Type B pancreatic cell (in vitro differentiated cells): ENCODE results near the gene FCHO2. TPM values are rescaled to one million over a fixed set of nuclear protein-coding genes. Genes with fewer than 3 reads are reported as not detected.
"Not testable (repeated sequence)": the region's sequence is repeated elsewhere in the genome, so short reads cannot be mapped to it uniquely, and the experiment has no call there.

Experiments
- DNase-seq: peaks from one replicate; pipeline ENCODE4 v3.0.0; 2021; ENCODE audit warnings: mixed read lengths; ENCODE audit not compliant: unreplicated experiment; ENCODE audit errors: extremely low spot score
- H3K27ac Mint-ChIP-seq: 2 replicates; pipeline ENCODE4 v1.8.0; 2021; ENCODE audit warnings: mild to moderate bottlenecking, mixed read lengths
- H3K27me3 Mint-ChIP-seq: 2 replicates; pipeline ENCODE4 v1.8.0; 2021; ENCODE audit warnings: mixed read lengths
- H3K36me3 Mint-ChIP-seq: 2 replicates; pipeline ENCODE4 v1.8.0; 2021; ENCODE audit warnings: mixed read lengths
- H3K4me1 Mint-ChIP-seq: one replicate; pipeline ENCODE4 v1.8.0; 2021; ENCODE audit warnings: mixed read lengths; ENCODE audit not compliant: unreplicated experiment
- H3K4me3 Mint-ChIP-seq: 2 replicates; pipeline ENCODE4 v1.8.0; 2021; ENCODE audit warnings: mild to moderate bottlenecking, mixed read lengths
- H3K9me3 Mint-ChIP-seq: 2 replicates; pipeline ENCODE4 v1.8.0; 2021; ENCODE audit warnings: mixed read lengths
- CTCF ChIP-seq: fragments of 200-600 bp; sonication (generic); conservative IDR thresholded peaks from 2 replicates; pipeline ENCODE4 v1.5.0; 2021; ENCODE audit warnings: antibody characterized with exemption, mild to moderate bottlenecking
- total RNA-seq: library from RNA; stranded (reverse); gene quantifications from 2 replicates; pipeline ENCODE4 v1.2.1, GENCODE V29; 2021; ENCODE audit warnings: low replicate concordance

Gene FCHO2
- total RNA-seq, 1 donor from 2014 or later, result 22.8 TPM

- H3K4me3 Mint-ChIP-seq, result no peak overlapping the region
- peaks cover 10% of the 10 kb centered on the region for H3K4me1 Mint-ChIP-seq
- no peaks in the 10 kb centered on the region for H3K36me3 Mint-ChIP-seq
- H3K27me3 Mint-ChIP-seq, result peaks cover 4% of the 10 kb centered on the region
- no peak for DNase-seq
- TF ChIP-seq CTCF, result no peak
- no peaks in the 10 kb centered on the region for H3K9me3 Mint-ChIP-seq
- H3K27ac Mint-ChIP-seq, result no peak overlapping the region
Observed at GRCh38 chr5:72959257-72959656, 3.4 kb downstream of the FCHO2 start.

GRCh38 chr5:72974481-72974880 is 18.6 kb downstream of the FCHO2 start:
- not testable (repeated sequence) for DNase-seq, H3K4me3 Mint-ChIP-seq, H3K27me3 Mint-ChIP-seq, H3K4me1 Mint-ChIP-seq, H3K27ac Mint-ChIP-seq
- peaks cover 24% of the 10 kb centered on the region for H3K9me3 Mint-ChIP-seq
- H3K36me3 Mint-ChIP-seq, result peaks cover 29% of the 10 kb centered on the region

- H3K4me1 Mint-ChIP-seq, H3K27ac Mint-ChIP-seq, H3K4me3 Mint-ChIP-seq, DNase-seq, H3K27me3 Mint-ChIP-seq: not testable (repeated sequence)
- Mint-ChIP-seq H3K9me3 (peaks cover 24% of the 10 kb centered on the region), H3K36me3 (peaks cover 24% of the 10 kb centered on the region)
Observed at GRCh38 chr5:72976810-72977209, 21.0 kb downstream of the FCHO2 start.

GRCh38 chr5:72985719-72986118 is 29.9 kb downstream of the FCHO2 start:
- H3K4me3 Mint-ChIP-seq, result no peak overlapping the region

GRCh38 chr5:72988769-72989168 is 32.9 kb downstream of the FCHO2 start:
- peaks cover 42% of the 10 kb centered on the region for H3K36me3 Mint-ChIP-seq
- TF ChIP-seq CTCF, result no peak
- no peak overlapping the region for H3K4me3 Mint-ChIP-seq
- no peaks in the 10 kb centered on the region for H3K27me3 Mint-ChIP-seq
- DNase-seq, result no peak
- H3K27ac Mint-ChIP-seq, result no peak overlapping the region
- H3K4me1 Mint-ChIP-seq, result no peaks in the 10 kb centered on the region
- no peaks in the 10 kb centered on the region for H3K9me3 Mint-ChIP-seq

More at GRCh38 chr5:72985719-72986118, 29.9 kb downstream of the FCHO2 start:
- DNase-seq, result no peak
- no peak for TF ChIP-seq CTCF
- no peaks in the 10 kb centered on the region for H3K4me1 Mint-ChIP-seq
- no peak overlapping the region for H3K27ac Mint-ChIP-seq
- H3K9me3 Mint-ChIP-seq, result no peaks in the 10 kb centered on the region
- no peaks in the 10 kb centered on the region for H3K27me3 Mint-ChIP-seq
- H3K36me3 Mint-ChIP-seq, result peaks cover 32% of the 10 kb centered on the region

- Mint-ChIP-seq H3K27ac (no peak overlapping the region), H3K4me3 (no peak overlapping the region), H3K4me1 (no peaks in the 10 kb centered on the region), H3K27me3 (no peaks in the 10 kb centered on the region), H3K9me3 (no peaks in the 10 kb centered on the region), H3K36me3 (peaks cover 35% of the 10 kb centered on the region)
- no peak for TF ChIP-seq CTCF
- no peak for DNase-seq
Observed at GRCh38 chr5:72991394-72991793, 35.6 kb downstream of the FCHO2 start.

GRCh38 chr5:72994578-72994977 is 38.7 kb downstream of the FCHO2 start:
- Mint-ChIP-seq H3K9me3 (no peaks in the 10 kb centered on the region), H3K36me3 (peaks cover 33% of the 10 kb centered on the region), H3K4me3 (no peak overlapping the region), H3K27me3 (no peaks in the 10 kb centered on the region), H3K27ac (no peak overlapping the region), H3K4me1 (no peaks in the 10 kb centered on the region)
- no peak for TF ChIP-seq CTCF
- no peak for DNase-seq
